ENCODE data around the gene ELOF1.

The ELOF1 gene

GRCh38 chr19:11510444-11510843 is 48.6 kb downstream of the ELOF1 start:
- Histone ChIP-seq H3K4me1 (ENCODE audit: insufficient read depth, low read length) (peaks cover 21% of the 10 kb centered on the region), H3K27me3 (ENCODE audit: insufficient read depth, low read length, poor library complexity) (no peaks in the 10 kb centered on the region), H4K20me1 (ENCODE audit: insufficient read depth, low read length) (no peaks in the 10 kb centered on the region), H2AFZ (ENCODE audit: low read depth, low read length) (no peak overlapping the region), H3K4me2 (ENCODE audit: insufficient read depth, low read length) (no peak overlapping the region), H3K9me3 (ENCODE audit: insufficient read depth, low read length, severe bottlenecking) (no peaks in the 10 kb centered on the region), H3K27ac (ENCODE audit: low read length) (no peak overlapping the region), H3K4me3 (ENCODE audit: low read depth in 1 of 2, low read length in 2 of 2) (no peak overlapping the region), H3K79me2 (ENCODE audit: insufficient read depth, low read length) (peaks cover 5% of the 10 kb centered on the region), H3K9ac (ENCODE audit: low read depth, low read length) (no peak overlapping the region), H3K36me3 (ENCODE audit: insufficient read depth, low read length) (peaks cover 28% of the 10 kb centered on the region)
- no peak for ATAC-seq (ENCODE audit: insufficient read depth, low read depth)
- DNase-seq, result no peak
- TF ChIP-seq CTCF (IDR thresholded peaks at IDR 0.05; ENCODE audit: borderline replicate concordance, extremely low read depth, low read length, poor library complexity, severe bottlenecking) (no peak), EZH2 (IDR thresholded peaks at IDR 0.05; ENCODE audit: borderline replicate concordance, low read depth, low read length, severe bottlenecking) (no peak)

GRCh38 chr19:11507370-11508078 is 51.5 kb downstream of the ELOF1 start:
- peak overlapping the region; percentile 95 for H3K4me2 ChIP-seq (ENCODE audit: insufficient read depth, low read length)
- H4K20me1 ChIP-seq (ENCODE audit: insufficient read depth, low read length), result no peaks in the 10 kb centered on the region
- ATAC-seq (ENCODE audit: insufficient read depth, low read depth), result no peak
- peaks cover 17% of the 10 kb centered on the region for H3K36me3 ChIP-seq (ENCODE audit: insufficient read depth, low read length)
- H3K9me3 ChIP-seq (ENCODE audit: insufficient read depth, low read length, severe bottlenecking), result no peaks in the 10 kb centered on the region
- peak overlapping the region; percentile 84; the same call in 1 of the 2 replicates for H3K9ac ChIP-seq (ENCODE audit: low read depth, low read length)
- H3K27ac ChIP-seq (ENCODE audit: low read length), result no peak overlapping the region
- DNase-seq, result no peak
- no peak overlapping the region for H3K4me3 ChIP-seq (ENCODE audit: low read depth in 1 of 2, low read length in 2 of 2)
- no peaks in the 10 kb centered on the region for H3K27me3 ChIP-seq (ENCODE audit: insufficient read depth, low read length, poor library complexity)
- H3K4me1 ChIP-seq (ENCODE audit: insufficient read depth, low read length), result peaks cover 29% of the 10 kb centered on the region
- H3K79me2 ChIP-seq (ENCODE audit: insufficient read depth, low read length), result peaks cover 13% of the 10 kb centered on the region
- H2AFZ ChIP-seq (ENCODE audit: low read depth, low read length), result no peak overlapping the region
- TF ChIP-seq EZH2 (IDR thresholded peaks at IDR 0.05; ENCODE audit: borderline replicate concordance, low read depth, low read length, severe bottlenecking), result no peak
- TF ChIP-seq CTCF (IDR thresholded peaks at IDR 0.05; ENCODE audit: borderline replicate concordance, extremely low read depth, low read length, poor library complexity, severe bottlenecking), result no peak

- Histone ChIP-seq H3K4me3 (ENCODE audit: low read depth in 1 of 2, low read length in 2 of 2) (peak overlapping the region in 1 of 2 experiments; percentile 76; a peak in 2 of 4 replicates), H2AFZ (ENCODE audit: low read depth, low read length) (no peak overlapping the region), H4K20me1 (ENCODE audit: insufficient read depth, low read length) (no peaks in the 10 kb centered on the region), H3K4me2 (ENCODE audit: insufficient read depth, low read length) (peak overlapping the region; percentile 95), H3K36me3 (ENCODE audit: insufficient read depth, low read length) (peaks cover 12% of the 10 kb centered on the region), H3K79me2 (ENCODE audit: insufficient read depth, low read length) (peaks cover 13% of the 10 kb centered on the region), H3K4me1 (ENCODE audit: insufficient read depth, low read length) (peaks cover 29% of the 10 kb centered on the region), H3K9ac (ENCODE audit: low read depth, low read length) (peak overlapping the region; percentile 84), H3K27me3 (ENCODE audit: insufficient read depth, low read length, poor library complexity) (no peaks in the 10 kb centered on the region), H3K27ac (ENCODE audit: low read length) (peak overlapping the region; percentile 2; the same call in 1 of the 2 replicates), H3K9me3 (ENCODE audit: insufficient read depth, low read length, severe bottlenecking) (no peaks in the 10 kb centered on the region)
- no peak for DNase-seq
- ATAC-seq (ENCODE audit: insufficient read depth, low read depth), result no peak
- no peak for TF ChIP-seq EZH2 (IDR thresholded peaks at IDR 0.05; ENCODE audit: borderline replicate concordance, low read depth, low read length, severe bottlenecking)
- no peak for TF ChIP-seq CTCF (IDR thresholded peaks at IDR 0.05; ENCODE audit: borderline replicate concordance, extremely low read depth, low read length, poor library complexity, severe bottlenecking)
These were observed 52.1 kb downstream of the ELOF1 start for GRCh38 chr19:11506967-11507366.

Data from DND-41 (cell line).